ENCODE measurements around the gene CIROP. TPM values are rescaled to one million over a fixed set of nuclear protein-coding genes. Genes with fewer than 3 reads are reported as not detected.

Gene CIROP
- total and polyA plus RNA-seq, 9 of the 15 experiments (the other 6 are each of a cell fraction or from before 2014, with no cell fraction given), result not detected

GRCh38 chr14:23056956-23057756 lies 47.6 kb downstream of the CIROP start, which contains the start of gene CDH24 (continued):
- TF ChIP-seq ZNF449 (CRISPR knock-in tag; IDR thresholded peaks at IDR 0.05), result no peak
- no peak for TF ChIP-seq ZNF24 (IDR thresholded peaks at IDR 0.05)
- peak; percentile 82 for TF ChIP-seq POLR2G (IDR thresholded peaks at IDR 0.05; ENCODE audit: low read depth, low read length)
- TF ChIP-seq, protein P1, sequence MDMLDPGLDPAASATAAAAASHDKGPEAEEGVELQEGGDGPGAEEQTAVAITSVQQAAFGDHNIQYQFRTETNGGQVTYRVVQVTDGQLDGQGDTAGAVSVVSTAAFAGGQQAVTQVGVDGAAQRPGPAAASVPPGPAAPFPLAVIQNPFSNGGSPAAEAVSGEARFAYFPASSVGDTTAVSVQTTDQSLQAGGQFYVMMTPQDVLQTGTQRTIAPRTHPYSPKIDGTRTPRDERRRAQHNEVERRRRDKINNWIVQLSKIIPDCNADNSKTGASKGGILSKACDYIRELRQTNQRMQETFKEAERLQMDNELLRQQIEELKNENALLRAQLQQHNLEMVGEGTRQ (CRISPR knock-in tag; IDR thresholded peaks at IDR 0.05), result no peak
- TF ChIP-seq SMAD1 (IDR thresholded peaks at IDR 0.05; ENCODE audit: low read depth, low read length, partially characterized antibody), result no peak
- TF ChIP-seq ZBTB40 (IDR thresholded peaks at IDR 0.05), result peak; percentile 70; the same call in 1 of the 2 replicates
- TF ChIP-seq ZBTB40 (CRISPR knock-in tag; IDR thresholded peaks at IDR 0.05), result no peak
- TF ChIP-seq CHD4 (IDR thresholded peaks at IDR 0.05; ENCODE audit: insufficient read depth, insufficient replicate concordance, low read depth, low read length, poor library complexity, severe bottlenecking), result no peak
- TF ChIP-seq, protein P2, sequence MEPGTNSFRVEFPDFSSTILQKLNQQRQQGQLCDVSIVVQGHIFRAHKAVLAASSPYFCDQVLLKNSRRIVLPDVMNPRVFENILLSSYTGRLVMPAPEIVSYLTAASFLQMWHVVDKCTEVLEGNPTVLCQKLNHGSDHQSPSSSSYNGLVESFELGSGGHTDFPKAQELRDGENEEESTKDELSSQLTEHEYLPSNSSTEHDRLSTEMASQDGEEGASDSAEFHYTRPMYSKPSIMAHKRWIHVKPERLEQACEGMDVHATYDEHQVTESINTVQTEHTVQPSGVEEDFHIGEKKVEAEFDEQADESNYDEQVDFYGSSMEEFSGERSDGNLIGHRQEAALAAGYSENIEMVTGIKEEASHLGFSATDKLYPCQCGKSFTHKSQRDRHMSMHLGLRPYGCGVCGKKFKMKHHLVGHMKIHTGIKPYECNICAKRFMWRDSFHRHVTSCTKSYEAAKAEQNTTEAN (CRISPR knock-in tag; IDR thresholded peaks at IDR 0.05), result no peak
- TF ChIP-seq ZNF253 (CRISPR knock-in tag; conservative IDR thresholded peaks at IDR 0.05), result no peak
- no peak for TF ChIP-seq ZFP30 (CRISPR knock-in tag; IDR thresholded peaks at IDR 0.05; ENCODE audit: borderline replicate concordance)

All from K562 (cell line).